GM12865 (cell line): ENCODE results near the gene SOX6.

Experiments
- DNase-seq: peaks from one replicate; pipeline ENCODE4 v3.0.0; 2010; ENCODE audit warnings: low read depth
- H3K4me3 ChIP-seq: 2 replicates; pipeline ENCODE4 v1.5.1; 2011; ENCODE audit warnings: mild to moderate bottlenecking, low read depth, low read length, control low read depth
- CTCF ChIP-seq: IDR thresholded peaks from 2 replicates; pipeline ENCODE4 v1.5.1; 2011; ENCODE audit warnings: low read length, control low read depth, low read depth, inconsistent platforms; ENCODE audit not compliant: insufficient read depth; ENCODE audit errors: missing control alignments

The SOX6 gene

DNA sequence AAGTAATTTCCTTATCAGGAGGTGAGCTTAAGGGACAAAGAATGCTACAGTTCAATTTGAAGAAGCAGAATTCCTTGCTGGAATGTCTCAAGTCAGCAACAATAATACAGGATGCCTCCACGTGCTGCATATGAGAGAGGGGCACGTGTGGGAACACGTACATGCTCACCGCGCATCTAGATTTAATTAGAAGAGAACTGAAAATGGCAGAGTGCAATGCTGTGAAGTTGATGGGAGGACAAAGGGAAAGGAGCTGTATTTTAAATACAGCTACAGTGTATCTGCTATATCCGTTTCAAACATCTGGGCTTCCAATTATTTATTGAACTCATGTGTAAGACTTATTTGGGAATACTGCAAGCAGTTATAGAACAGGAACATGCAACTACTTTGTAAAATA is 328.7 kb downstream of the SOX6 start:
- DNase-seq, result no peak
- no peak for TF ChIP-seq CTCF
- H3K4me3 ChIP-seq, result no peak overlapping the region

- no peak for TF ChIP-seq CTCF
- H3K4me3 ChIP-seq, result no peak overlapping the region
- no peak for DNase-seq
Observed at GRCh38 chr11:16026849-16027248, 329.5 kb downstream of the SOX6 start.

GRCh38 chr11:16018931-16019330 is 337.4 kb downstream of the SOX6 start:
- no peak for DNase-seq
- H3K4me3 ChIP-seq, result no peak overlapping the region
- TF ChIP-seq CTCF, result no peak

DNA sequence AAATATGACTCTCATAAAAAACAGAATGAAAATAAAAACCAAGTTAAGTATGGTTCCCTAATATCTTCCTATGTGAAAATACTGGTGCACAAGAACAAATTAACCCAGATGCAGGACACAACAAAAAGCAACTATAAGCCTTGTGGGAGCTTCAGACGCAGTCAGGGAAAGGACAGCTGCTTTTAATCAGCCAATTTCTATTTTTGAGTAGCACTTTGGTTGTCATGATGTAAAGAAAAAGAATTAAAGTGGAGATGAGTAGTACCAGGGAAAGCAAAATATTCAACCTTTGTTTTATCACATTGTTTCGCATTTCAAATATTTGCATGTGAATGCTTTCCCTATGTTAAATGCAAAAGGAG is 339.9 kb downstream of the SOX6 start:
- no peak for TF ChIP-seq CTCF
- no peak overlapping the region for H3K4me3 ChIP-seq
- DNase-seq, result no peak

DNA sequence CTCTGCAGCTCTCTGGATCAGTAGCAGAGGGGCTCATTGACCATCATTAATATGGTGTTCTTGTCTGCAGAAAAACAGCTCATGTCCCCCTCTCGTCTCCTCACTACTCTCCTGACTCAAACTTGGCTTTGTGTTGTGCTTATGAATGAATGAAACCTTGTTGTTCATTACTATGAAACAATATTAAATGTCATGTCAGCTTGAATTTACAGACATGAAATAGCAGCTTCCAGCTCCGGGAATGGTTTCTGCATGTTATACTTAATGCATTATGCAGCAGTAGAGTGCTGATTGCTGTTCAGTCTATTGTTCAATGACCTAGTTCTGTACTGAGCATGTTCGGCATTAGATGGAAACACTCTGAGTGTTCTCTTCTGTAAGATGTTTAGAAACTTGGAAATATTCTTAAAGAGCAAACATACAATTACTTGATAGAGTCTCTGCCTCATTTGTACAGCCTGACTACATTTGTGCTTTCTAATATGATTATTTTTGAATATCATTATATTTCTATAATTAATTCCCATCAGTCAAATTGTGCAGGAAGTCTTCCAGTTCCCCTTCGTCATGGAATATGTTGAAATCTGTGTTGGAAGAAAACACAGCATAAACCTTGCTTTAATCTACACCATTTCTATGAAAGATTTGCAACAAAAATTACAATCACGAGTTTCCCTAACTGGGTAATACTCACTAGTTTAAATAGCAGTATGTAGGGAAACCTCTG is 340.4 kb downstream of the SOX6 start:
- DNase-seq, result no peak
- H3K4me3 ChIP-seq, result no peak overlapping the region
- TF ChIP-seq CTCF, result no peak

DNA sequence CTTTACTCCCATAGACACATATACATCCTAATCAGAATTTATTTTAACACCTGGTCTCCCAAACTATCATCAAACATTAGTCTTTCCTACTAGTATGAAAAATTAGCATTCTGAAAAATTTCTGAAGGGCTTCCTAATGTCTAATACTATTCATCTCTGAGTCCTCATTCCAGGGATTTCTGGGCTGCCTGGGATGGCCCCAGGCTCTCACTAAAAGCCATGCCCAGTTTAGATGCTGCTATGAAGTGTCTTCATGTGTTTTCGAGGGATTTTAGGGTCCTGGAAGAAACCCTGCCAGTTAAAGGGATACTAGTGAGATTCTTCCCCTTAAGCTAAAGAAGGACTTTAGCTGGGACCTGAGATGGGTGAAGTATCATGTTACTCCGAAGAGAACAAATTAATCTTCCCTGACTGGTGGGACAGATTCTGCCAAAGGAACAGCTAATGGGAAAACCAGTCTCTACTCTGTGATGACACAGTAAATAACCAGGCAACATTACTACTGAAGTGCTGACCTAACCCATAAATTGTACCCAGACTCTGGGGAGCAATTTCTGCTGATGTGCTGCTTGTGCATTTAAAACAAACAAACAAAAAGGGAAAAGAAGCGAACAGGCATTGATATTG is 342.6 kb downstream of the SOX6 start:
- no peak overlapping the region for H3K4me3 ChIP-seq
- TF ChIP-seq CTCF, result no peak
- DNase-seq, result no peak

DNA sequence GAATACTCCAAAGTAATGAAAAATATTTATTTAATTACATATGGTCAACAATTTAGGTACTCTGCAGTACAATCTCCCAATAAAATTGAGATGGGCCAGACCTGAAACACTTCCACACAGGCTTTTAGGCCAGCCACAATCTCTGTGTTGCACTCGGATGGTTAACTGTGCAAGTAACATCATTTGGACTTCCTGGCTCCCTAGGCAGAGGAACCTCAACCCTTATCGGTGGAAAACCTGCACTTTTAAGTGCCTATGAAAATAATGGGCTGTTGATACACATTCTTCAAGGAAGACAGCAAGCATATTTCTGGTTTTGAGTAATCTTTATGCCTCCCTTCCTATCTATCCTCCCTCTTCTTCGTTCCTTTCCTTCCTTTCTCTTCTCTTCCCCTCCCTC is 343.1 kb downstream of the SOX6 start:
- no peak for DNase-seq
- no peak overlapping the region for H3K4me3 ChIP-seq
- TF ChIP-seq CTCF, result no peak
